Regular cardiac myocyte (primary cell): Measurements from ENCODE around the gene DLL4. TPM values are rescaled to one million over a fixed set of nuclear protein-coding genes. Genes with fewer than 3 reads are reported as not detected.

Source experiments
- total RNA-seq: library from RNA; depleted of rRNA; stranded (reverse); fragments of >200 nt; gene quantifications from 2 replicates; pipeline ENCODE4 v1.2.3, GENCODE V29; 2014

DLL4 gene
- 0.28 and 0.38 TPM in 2 replicates for total RNA-seq

GRCh38 chr15:40928821-40929659 is at the start of gene DLL4:
TSS of gene DLL4 (plus strand) at chr15:40929340. CDS start at chr15:40929669, 329 bp downstream.

GRCh38 chr15:40893733-40894680 is 35.1 kb upstream of the DLL4 start, which contains the start of gene VPS18:
TSS of gene VPS18 (plus strand) at chr15:40894450. CDS start at chr15:40894769, 319 bp downstream.

GRCh38 chr15:40952901-40953712 is 24.0 kb downstream of the DLL4 start, which contains the start of gene CHAC1:
TSS of gene CHAC1 (plus strand) at chr15:40953471. CDS start at chr15:40953584, 113 bp downstream.

Other genes with a start within 250 kb of the DLL4 start
- 1.1 and 14.2 TPM in 2 replicates for gene RAD51, start 234.2 kb upstream of the DLL4 start, total RNA-seq
- 29.6 and 40.5 TPM in 2 replicates for gene RMDN3, start 174.1 kb upstream of the DLL4 start, total RNA-seq
- 0.38 and 2.0 TPM in 2 replicates for gene GCHFR, start 165.3 kb upstream of the DLL4 start, total RNA-seq
- not detected in 2 replicates for gene C15orf62, start 159.4 kb upstream of the DLL4 start, total RNA-seq
- 13.5 and 21.7 TPM in 2 replicates for gene ZFYVE19, start 122.3 kb upstream of the DLL4 start, total RNA-seq
- 11.0 and 26.6 TPM in 2 replicates for gene DNAJC17, start 121.9 kb upstream of the DLL4 start, total RNA-seq
- not detected in 2 replicates for gene PPP1R14D, start 100.6 kb upstream of the DLL4 start, total RNA-seq
- gene SPINT1, start 85.3 kb upstream of the DLL4 start, total RNA-seq, result 0.28 and 0.58 TPM in 2 replicates
- not detected in 2 replicates for gene RHOV, start 55.1 kb upstream of the DLL4 start, total RNA-seq
- gene VPS18, start 34.9 kb upstream of the DLL4 start, total RNA-seq, result 47.9 and 49.5 TPM in 2 replicates
- 3.9 and 6.5 TPM in 2 replicates for gene CHAC1, start 24.1 kb downstream of the DLL4 start, total RNA-seq
- gene INO80, start 186.9 kb downstream of the DLL4 start, total RNA-seq, result 27.6 and 30.9 TPM in 2 replicates